ENCODE data around the gene KAT6B.
"Not testable (repeated sequence)": the region's sequence is repeated elsewhere in the genome, so short reads cannot be mapped to it uniquely, and the experiment has no call there.

KAT6B gene

DNA sequence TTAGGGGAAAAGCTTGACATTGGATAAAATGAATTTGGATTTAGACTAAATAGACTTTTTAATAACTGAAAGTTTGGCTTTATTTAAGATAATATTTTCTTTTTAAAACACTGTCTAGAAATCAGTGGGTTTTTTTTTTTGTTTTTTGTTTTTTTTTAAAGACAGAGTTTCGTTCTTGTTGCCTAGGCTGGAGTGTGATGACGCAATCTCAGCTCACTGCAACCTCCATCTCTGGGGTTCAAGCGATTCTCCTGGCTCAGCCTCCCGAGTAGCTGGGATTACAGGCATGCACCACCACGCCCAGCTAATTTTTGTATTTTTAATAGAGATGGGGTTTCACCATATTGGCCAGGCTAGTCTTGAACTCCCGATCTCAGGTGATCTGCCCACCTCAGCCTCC lies 66.9 kb downstream of the KAT6B start:
- not testable (repeated sequence) for DNase-seq

DNA sequence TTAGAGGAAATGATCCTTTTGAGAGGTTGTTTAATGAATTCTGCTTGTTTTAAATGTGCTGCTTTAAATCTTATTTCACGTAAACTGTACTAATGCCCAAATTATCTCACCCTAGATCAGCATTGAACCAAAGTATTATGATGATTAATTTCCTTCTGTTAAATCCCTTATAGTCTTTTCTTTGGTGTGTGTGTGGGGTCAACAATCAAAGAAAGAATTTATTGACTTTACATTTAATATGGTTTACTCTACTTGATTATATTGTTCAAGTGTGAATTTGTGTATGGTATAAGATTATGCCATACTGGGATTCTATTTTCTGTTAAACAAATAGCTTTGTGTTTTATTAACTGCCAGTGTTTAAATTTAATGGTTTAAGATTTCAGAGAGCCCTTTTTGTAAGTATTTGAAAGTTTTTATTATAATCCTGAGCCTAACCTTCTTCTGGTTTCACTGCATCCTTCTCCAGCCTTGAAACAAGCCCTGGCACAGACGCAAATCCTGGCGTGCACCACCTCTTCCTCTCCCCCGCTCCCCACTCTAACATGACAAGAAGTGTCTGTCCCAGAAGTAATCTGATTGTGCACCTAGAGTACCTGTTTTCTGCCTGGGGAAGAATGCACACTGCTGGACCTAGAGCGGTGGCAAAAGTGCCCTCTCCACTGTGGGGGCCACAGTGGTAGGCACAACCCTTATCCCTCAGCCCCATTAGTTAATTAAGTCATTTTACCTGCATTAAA lies 70.6 kb downstream of the KAT6B start:
- no peak for DNase-seq

DNA sequence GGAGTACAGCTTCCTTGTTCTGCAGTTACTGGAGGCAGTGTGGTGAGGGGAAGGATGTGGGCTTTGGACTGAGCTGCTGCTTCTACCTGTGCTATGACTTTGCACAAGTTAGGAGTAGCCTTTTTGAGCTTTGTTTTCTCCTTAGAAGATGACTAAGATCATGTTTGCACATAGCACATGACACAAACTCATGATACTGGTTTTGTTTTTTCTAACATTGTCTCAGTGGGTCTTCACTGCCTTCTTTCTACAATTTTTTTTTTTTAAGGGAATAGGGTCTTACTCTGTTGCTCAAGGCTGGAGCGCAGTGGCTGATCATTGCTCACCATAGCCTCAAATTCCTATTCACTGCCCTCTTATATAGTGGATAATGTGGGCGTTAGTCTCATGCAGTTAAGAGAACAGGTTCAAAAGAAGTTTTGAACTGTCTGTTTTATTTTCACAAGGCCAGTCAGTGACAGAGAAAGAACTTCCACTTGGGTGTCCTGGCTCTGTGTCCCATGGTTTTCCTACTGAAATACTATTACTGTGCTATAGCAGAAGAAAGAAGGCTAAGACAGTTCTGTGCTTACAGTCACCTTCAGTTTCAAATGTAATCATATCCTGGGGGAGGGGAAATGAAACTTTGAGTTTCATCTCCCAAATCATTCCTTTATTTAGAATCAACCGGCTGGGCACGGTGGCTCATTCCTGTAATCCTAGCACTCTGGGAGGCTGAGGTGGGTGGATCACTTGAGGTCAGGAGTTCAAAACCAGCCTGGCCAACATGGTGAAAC lies 72.0 kb downstream of the KAT6B start:
- no peak for DNase-seq

DNA sequence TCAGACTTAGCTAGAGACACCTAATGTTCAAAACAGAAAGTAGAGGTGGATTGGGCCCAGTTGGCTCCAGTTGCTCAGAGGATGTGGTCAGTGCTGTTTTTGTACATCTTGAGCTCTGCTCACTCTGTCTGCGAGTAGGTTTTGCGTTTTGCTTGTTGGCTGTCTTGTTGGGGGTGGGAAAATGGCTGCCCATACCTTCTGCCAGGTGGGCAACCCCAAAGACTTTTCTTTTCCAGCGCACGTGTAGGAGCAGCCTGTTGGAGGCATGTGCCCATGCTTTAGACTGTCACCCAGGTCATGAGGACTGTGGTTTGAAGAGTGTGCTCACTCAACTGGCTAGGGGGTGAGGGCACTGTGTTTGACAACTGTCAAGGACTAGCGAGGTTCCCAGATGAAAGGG lies 73.9 kb downstream of the KAT6B start:
- DNase-seq: no peak

DNA sequence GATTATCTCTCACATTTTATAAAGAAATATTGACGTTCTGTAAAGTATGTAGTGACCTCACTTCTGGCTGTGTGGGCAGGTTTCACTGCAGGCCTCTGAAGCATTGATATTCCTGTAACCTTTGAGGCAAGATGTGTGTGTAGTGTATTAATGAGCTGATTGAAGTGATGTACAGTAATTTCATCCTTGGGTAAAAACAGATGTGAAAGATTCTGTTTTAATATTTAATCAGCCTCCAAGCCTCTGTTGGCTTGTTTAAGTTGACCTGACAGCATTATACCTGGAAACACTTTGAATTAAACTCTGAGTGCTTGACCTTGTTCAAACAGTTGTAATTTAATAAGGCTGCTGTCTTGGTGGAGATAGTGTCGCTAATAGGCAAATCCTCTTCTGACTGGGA lies 74.9 kb downstream of the KAT6B start:
- DNase-seq: no peak

DNA sequence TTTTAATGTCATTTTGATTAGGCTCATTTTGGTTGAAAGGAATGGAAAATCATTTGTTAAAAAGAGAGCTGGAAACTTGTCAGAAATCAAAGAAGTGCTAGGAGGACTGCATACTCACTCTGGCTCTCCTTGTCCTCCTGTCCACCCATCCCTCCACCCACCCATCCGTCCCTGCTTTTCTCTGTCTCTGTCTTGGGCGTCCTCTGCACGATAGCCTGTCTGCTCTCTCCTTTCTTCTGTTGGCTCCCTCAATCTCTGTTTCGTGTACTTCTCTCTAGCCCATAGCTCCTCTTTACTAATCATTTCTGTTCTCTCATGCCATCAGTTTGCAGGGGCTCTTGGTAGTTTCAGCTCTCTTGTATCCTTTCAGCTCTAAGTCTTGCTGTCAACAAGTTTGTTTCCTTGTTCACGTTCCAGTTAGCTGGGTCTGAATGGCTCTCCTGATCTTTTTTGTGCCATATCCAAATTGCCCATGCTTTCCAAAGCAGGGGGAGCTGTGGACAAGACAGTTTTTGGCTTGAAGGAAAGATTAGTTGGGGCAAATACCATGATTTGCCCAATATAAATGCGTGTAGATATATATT lies 75.6 kb downstream of the KAT6B start:
- no peak for DNase-seq

DNA sequence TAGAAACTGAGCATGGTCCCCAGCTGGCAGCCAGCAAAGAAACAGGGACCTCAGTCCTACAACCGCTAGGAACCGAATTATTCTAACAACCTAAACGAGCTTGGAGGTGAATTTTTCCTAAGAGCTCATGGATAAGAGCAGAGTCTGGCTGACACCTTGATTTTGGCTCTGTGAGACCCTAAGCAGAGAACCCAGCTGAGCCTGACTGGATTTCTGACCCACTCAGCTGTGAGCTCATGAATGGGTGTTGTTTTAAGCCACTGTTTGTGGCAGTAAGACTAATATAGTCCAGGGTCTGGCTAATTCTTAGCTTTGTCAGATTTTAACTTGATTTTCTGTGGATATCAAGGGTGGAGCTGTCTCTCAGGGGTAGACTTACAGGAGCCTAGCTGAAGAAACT lies 77.1 kb downstream of the KAT6B start:
- no peak for DNase-seq

DNA sequence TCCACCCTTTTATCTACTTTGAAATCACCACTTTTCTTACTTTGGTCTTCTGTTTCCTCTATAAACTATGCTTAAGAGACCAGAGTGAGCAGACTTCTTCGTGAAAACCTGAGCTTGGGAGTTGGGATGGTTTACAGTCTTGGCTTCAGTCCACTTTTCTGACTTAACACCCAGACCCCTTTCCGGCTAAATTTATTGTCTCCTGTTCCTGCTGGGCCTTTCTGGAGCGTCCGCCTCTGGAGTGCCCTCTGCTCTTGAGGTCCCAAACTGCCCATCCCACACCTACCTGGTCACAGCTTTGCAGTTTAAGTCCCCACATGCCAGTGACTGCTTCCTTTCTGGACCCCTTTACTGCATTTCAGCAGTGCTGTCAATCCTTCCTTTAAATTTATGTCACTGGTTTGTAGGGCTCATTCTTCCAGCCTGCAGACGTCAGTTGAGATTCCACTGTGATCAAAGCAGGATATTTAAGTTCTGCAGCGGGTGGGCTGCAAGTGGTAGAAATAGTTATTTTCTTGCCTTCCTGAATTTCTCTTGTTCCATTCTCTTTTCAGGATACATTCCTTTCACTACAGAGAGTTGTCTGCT lies 80.3 kb downstream of the KAT6B start:
- DNase-seq: no peak

DNA sequence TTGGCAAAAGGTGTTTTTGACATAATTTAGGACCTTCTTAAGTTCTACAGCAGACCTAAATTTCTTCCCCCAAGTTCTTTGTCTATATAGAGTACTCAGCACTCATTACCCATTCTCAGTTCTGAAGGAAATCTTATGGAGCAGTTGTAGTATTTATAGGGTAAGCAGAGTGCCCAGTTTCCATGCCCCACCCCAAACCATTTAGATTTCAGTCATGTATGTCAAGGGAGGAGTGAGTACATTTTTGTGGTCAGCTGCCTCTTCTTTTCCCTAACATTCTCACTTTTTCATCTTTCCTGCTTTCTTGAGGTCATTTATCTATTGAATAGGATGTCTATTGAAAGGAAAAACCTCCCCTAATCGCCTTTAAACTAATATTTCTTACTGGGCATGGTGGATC lies 83.3 kb downstream of the KAT6B start:
- DNase-seq: no peak

DNA sequence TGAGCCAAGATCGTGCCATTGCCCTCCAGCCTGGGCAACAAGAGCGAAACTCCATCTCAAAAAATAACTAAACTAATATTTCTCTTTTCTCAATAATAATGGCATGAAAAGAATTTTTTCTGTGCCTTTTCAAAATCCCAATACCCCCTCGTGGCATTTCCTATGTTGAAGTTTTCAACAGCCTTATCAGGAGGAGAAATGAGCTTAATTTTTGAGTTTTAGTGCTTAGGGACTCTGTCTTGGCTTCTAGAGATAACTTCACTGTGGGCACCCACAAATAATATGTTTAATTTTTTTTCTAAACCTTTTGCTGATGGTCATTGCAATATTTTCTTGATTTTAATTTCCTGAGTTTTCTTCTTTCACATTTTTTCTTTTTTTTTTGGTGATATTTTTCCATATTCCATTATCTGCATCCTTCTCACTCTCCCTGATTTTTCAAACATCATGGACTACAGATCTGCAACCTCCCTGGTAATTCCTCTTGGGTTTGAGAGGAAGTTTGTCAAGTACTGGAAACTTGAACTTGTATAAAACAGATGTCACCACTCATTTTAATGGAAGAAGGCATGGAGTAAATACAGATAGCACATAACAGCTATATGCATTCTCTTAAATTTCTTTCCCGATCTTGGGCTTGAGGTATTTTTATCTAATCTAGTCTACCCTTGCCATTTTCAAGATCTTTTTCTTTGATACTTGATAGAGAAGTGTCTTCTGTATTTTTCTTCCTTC lies 84.0 kb downstream of the KAT6B start:
- DNase-seq: no peak

DNA sequence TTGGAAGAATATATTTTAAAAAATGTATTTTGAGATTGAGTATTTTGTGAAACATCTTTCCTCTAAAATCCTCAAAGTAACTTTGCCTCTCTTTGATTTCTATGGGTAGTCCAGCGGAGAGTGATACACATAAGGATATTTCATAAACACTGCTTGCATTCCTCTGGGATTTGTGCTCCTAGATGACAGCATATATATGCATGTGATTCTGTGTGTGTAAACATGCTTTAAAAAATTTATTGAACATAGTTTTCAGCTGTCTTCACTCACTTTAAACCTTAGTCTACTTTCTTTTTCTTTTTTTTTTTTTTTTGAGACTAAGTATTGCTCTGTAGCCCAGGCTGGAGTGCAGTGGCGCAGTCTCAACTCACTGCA lies 84.6 kb downstream of the KAT6B start:
- DNase-seq: no peak

DNA sequence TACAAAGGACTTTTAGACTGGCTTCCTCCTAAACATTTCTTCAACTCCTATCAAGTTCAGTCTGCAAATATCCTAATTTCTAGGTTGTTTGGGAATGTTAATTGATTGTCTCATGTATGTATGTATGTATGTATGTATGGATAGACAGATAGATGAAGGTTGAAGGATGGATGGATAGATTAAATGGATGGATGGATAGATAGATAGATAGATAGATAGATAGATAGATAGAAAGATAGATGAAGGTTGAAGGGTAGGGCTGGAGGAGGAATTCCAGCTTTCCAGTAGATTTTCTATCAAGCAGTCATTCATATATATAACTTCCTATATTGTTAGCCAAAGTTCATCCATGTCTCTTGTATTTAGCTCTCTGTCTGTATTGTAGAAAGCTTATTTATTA lies 85.8 kb downstream of the KAT6B start:
- DNase-seq: no peak

DNA sequence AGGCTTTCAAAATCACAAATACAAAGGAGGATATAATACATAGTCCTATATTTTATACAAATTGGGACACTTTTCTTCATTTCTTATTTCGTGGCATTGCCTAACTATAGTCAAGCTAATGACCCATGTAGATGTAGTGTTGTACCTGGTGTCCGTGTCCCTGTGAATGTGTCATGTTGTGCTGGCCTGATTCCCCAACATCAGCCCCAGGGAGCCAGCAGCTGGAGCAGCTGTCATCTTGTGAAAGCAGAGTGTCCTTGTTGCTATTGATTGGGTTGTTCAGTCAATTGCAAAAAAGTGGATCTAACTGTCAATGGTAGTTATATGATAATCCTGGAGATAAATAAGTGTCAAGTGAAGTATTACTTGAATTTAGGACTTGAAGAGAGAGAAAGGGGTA lies 86.3 kb downstream of the KAT6B start:
- no peak for DNase-seq

DNA sequence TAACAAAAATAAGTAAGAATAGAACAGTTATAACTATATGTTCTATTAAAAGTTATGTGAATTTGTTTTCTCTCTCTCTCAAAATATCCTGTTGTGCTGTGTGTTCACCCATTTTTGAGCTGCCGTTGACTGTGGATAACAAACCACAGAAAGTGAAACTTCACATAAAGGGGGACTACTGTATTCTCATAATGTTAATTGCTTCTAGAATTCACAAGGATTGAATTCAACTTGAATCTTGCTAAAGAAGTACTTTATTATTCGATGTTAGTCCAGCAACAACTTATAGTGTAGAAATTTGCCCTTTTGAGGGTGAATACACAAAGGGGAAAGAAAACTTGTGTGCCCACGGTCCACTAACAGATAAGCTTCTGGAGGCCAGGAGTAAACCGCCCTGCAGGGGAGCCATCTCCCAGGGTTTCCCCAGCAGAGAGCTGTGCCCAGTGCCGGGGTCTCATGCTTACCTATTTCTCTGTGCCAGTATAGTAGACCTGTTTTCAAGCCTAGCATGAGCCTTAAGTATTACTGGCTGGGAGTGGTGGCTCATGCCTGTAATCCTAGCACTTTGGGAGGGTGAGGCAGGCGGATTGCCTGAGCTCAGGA lies 87.1 kb downstream of the KAT6B start:
- no peak for DNase-seq

DNA sequence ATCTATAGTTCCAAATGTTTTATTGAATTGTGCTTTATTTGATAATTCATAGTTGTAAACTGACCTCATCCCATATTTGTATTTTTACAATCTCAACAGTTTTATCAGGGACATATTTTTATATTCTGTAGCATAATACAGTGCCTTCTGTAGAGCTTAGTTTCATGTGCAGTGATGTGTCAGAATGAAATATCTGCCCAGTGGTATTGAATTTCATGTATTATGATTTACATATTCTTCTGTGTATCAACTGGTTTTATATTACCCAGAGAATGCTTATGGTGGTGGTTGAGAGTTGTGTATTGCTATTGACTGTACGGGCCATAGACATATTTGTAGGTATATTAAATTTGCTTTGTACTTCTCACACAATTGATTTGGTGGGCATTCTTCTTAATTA lies 89.9 kb downstream of the KAT6B start:
- no peak for DNase-seq

DNA sequence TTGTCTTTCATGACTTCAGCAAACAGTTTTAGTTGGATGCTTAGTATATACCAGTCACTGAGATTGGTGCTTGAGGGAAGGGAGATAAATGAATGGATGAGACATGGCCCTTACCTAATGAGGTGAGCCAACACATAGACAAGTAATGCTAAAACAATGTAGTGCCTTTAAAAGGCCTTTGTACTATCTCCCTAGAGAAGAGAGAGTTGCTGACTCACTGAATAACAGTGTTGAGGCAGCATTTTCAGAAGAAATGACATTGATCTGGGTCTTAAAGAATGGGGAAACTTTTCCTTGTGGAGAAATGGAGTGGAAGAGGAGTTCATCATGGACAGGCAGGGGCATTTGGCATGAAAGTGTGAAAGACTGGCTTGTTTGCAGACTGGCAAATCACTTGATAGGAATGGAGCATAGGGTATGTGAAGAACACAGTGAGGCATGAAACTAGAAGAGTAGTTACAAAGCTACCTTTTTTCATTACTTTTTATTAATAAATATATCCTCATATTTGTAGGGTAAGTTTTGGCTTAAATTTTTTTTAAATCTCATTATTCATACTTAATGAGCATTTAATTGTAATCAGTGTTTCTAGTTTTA lies 91.2 kb downstream of the KAT6B start:
- no peak for DNase-seq

DNA sequence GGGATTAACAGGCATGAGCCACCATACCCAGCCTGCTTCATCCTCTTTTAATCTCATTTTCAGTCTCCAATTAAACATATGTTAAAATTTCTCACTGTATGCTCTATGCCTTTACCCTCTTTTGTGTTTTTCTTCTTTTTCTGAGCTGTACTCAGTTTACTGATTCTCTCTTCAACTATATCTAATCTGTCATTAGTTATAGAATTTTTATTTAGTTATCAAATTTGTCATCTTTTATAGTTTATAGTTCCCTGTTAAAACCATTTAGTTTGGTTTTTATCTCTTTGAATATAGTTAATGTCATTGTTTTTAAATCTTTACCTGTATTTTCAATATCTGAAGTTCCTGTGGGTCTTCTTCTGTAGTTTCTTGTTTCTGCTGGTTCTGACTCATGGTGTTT lies 93.3 kb downstream of the KAT6B start:
- DNase-seq: no peak

DNA sequence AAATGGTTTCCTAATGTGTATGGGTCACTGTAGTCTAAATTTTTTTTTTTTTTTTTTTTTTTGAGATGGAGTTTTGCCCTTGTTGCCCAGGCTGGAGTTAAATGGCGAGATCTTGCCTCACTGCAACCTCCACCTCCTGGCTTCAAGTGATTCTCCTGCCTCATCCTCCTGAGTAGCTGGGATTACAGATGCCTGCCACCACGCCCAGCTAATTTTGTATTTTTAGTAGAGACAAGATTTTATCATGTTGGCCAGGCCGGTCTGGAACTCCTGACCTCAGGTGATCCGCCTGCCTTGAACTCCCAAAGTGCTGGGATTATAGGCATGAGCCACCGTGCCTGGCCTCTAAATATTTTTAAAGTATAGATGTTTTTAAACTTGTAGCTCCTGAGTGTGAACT lies 94.7 kb downstream of the KAT6B start:
- DNase-seq: not testable (repeated sequence)

DNA sequence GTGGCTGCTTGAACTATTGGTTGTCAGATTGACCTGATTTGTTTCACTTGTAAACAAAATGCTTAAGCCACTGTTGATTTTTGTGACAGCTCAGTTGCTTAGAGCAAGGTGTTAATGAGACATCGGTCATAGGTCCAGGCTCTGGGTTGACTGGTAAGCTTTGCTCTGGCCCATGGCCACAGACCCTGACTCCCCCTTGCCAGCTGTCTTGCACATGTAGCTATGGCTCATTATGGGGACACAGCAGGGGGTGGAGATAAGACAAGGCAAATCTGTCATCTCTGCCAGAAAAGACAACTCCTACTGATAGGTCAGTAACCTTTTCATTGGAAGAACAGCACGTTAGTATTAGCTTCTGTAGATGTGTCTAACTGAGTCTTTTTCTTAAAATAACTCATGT lies 95.3 kb downstream of the KAT6B start:
- no peak for DNase-seq

DNA sequence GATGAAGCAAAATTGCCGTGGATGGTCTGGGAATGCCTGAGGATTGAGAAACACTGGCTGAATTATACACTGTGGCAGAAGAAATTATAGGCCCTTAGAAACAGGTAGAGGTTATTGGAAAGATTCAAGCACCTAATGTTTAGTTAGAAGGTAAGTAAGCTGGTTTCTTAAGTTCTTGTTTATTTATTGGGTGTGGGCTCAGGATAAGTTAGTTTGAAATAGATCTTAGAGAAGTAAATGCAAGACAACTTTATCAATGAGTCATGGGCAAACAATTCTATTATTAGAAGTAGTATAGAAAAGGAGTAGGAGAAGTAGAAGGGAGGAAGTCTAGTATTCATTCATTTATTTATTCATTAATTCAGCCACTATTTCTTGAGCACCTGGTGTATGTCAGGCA lies 96.5 kb downstream of the KAT6B start:
- DNase-seq: no peak

DNA sequence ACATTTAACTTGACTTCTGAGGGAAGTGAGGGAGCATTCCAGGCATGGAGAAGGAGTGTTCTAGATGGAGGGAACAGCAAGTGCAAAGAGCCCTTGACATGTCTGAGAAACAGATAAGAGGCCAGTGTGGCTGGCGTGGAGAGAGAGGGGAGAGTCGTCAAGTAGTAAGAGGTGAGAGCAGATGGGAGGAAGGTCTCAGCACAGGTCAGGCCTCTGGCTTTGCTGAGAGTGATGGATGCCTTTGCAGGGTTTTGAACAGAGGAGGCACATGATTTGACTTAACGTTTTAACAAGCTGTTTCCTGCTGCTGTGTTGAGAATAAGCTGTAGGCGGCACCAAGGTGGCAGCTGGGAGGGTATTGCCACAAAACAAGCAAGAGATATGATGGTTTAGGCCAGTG lies 97.2 kb downstream of the KAT6B start:
- DNase-seq: no peak

DNA sequence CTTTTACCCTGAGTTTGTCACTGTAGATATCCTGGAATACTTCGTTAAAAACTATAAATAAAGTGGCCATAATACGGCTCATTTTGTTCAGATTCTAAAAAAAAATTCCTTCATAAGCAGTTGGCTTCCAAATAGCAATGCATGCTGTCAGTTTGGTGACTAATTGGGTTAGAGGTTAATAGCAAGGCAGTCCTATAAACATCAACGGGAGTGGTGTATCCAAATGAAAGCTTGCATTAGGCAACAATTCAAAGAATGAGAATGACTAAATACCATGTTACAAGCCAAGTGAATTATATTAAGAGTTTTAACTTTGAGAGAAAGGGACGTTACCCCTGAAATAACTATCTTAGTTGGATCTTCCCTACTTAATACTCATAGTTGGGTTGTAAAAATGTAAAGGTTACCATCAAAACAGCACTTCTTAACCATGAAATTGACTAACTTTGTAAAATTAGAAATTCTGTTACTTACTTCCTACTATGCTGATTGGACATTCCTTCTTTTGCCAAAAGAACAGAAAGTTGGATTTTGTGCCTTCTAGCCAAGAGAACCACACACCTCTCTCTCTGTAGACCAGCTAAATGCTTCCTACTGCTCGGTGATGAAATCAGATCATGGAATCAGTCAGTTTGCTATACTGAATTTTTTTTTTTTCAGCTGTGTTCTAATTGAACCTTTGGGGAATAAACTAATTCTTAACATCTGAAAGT lies 98.0 kb downstream of the KAT6B start:
- no peak for DNase-seq

Measured in stimulated activated CD4-positive, alpha-beta T cell treated with anti-CD3 and anti-CD28 coated beads, Interleukin-4, amount 100 ng/mL, for 24 hours (primary cell).